ENCODE data around the gene TSPAN9. TPM values are rescaled to one million over a fixed set of nuclear protein-coding genes. Genes with fewer than 3 reads are reported as not detected.

The TSPAN9 gene
- total RNA-seq, 1 donor from 2014 or later, result 17.7 TPM

DNA sequence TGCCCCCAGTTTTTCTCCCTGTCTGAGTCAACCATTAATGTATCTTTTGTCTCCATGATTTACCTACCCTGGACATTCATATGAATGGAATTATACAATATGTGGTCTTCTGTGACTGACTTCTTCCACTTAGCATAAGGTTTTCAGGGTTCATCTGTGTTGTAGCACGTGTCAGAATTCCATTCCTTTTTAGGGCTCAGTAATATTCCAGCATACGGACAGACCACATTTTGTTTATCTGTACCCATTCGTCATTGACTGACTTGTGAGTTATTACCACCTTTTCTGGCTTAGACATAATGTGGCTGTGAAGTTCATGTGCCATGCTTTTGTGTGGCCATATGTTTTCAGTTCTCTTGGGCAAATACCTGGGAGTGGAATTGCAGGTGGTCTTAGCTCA, 37.9 kb downstream of the TSPAN9 start:
- H3K27me3 ChIP-seq (ENCODE audit: control insufficient read depth, insufficient read depth, low read length), result no peaks in the 10 kb centered on the region
- H3K36me3 ChIP-seq (ENCODE audit: control insufficient read depth, insufficient read depth, low read length), result no peaks in the 10 kb centered on the region
- TF ChIP-seq CTCF (IDR thresholded peaks at IDR 0.05; ENCODE audit: insufficient read depth, low read length, poor library complexity, severe bottlenecking), result no peak
- no peak overlapping the region for H3K4me3 ChIP-seq (ENCODE audit: low read depth, low read length)
- DNase-seq (ENCODE audit: low read depth), result no peak

GRCh38 chr12:3116106-3116844, 39.1 kb downstream of the TSPAN9 start:
- Histone ChIP-seq H3K4me3 (ENCODE audit: low read depth, low read length) (no peak overlapping the region), H3K27me3 (ENCODE audit: control insufficient read depth, insufficient read depth, low read length) (no peaks in the 10 kb centered on the region), H3K36me3 (ENCODE audit: control insufficient read depth, insufficient read depth, low read length) (no peaks in the 10 kb centered on the region)
- DNase-seq (ENCODE audit: low read depth), result no peak
- no peak for TF ChIP-seq CTCF (IDR thresholded peaks at IDR 0.05; ENCODE audit: insufficient read depth, low read length, poor library complexity, severe bottlenecking)

DNA sequence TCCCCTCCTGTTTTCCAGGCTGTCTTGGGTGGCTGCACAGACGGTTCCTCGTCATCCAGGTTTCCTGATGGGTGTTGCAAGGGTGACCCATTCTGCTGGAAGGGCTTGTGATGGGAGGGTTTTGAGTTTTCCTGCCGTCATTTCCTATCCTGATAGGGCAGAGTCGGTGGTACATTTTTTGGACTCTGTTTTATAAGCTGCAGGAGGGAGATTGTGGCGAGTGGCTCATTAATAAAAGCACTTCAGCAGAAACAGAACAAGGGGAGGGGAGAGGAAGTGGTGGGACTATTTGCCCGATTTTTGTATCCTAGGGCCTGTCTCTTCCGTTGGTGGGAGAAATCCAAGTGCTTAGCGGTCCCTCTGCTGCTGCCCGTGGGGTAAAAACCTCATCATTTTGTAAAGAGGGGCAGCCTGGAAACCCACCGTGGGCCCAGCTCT, 40.0 kb downstream of the TSPAN9 start:
- TF ChIP-seq CTCF (IDR thresholded peaks at IDR 0.05; ENCODE audit: insufficient read depth, low read length, poor library complexity, severe bottlenecking), result no peak
- no peak for DNase-seq (ENCODE audit: low read depth)

DNA sequence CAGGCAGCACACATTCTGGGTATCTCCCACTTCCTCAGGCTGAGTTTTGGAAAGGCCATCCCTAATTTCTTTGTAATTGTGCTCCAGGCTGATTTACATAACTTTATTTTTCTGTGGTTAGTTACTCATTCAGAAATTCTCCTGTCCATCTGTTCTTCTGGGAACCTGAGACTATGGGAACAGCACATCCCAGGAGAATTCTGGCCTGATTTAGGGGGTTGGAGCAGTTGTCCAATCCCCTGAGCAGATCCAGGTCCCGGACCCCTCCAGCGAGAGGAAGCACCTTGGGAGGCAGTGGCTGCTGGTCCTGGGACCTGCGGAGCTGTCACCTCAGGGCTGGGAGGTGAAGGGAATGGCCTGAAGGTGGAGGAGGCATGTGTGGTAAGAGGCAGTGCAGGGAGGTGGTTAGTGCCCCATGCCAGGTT, 40.4 kb downstream of the TSPAN9 start:
- DNase-seq (ENCODE audit: low read depth), result peak; percentile 73
- Histone ChIP-seq H3K4me3 (ENCODE audit: low read depth, low read length) (no peak overlapping the region), H3K27me3 (ENCODE audit: control insufficient read depth, insufficient read depth, low read length) (no peaks in the 10 kb centered on the region), H3K36me3 (ENCODE audit: control insufficient read depth, insufficient read depth, low read length) (no peaks in the 10 kb centered on the region)
- TF ChIP-seq CTCF (IDR thresholded peaks at IDR 0.05; ENCODE audit: insufficient read depth, low read length, poor library complexity, severe bottlenecking), result no peak

More for the DNA sequence above, 40.0 kb downstream of the TSPAN9 start:
- Histone ChIP-seq H3K27me3 (ENCODE audit: control insufficient read depth, insufficient read depth, low read length) (no peaks in the 10 kb centered on the region), H3K4me3 (ENCODE audit: low read depth, low read length) (no peak overlapping the region), H3K36me3 (ENCODE audit: control insufficient read depth, insufficient read depth, low read length) (no peaks in the 10 kb centered on the region)

- no peaks in the 10 kb centered on the region for H3K36me3 ChIP-seq (ENCODE audit: control insufficient read depth, insufficient read depth, low read length)
- no peak for DNase-seq (ENCODE audit: low read depth)
- TF ChIP-seq CTCF (IDR thresholded peaks at IDR 0.05; ENCODE audit: insufficient read depth, low read length, poor library complexity, severe bottlenecking), result no peak
- H3K27me3 ChIP-seq (ENCODE audit: control insufficient read depth, insufficient read depth, low read length), result no peaks in the 10 kb centered on the region
- no peak overlapping the region for H3K4me3 ChIP-seq (ENCODE audit: low read depth, low read length)
Observed at GRCh38 chr12:3119192-3119755, 42.1 kb downstream of the TSPAN9 start.

Data from kidney epithelial cell (primary cell).